SK-N-SH (cell line): ENCODE results near the gene RNF157. TPM values are rescaled to one million over a fixed set of nuclear protein-coding genes. Genes with fewer than 3 reads are reported as not detected.
A peak's percentile ranks its signal among the peaks of the same experiment; 100 is the strongest.

Experiments used
- CHD2 ChIP-seq: fragments of 150-350 bp; IDR thresholded peaks from 2 replicates; pipeline ENCODE4 v1.6.1; 2018; ENCODE audit warnings: low read length; ENCODE audit not compliant: partially characterized antibody
- CTCF ChIP-seq: fragments of 200-600 bp; sonication (generic); IDR thresholded peaks from 2 replicates; pipeline ENCODE4 v1.6.1; 2017; ENCODE audit warnings: antibody characterized with exemption, mild to moderate bottlenecking, moderate library complexity
- EP300 ChIP-seq, 2 experiments: IDR thresholded peaks; 2 replicates each; pipeline versions ENCODE4 v1.4.0 to v1.6.1; 2012; ENCODE audit warnings: borderline replicate concordance in 1 of 2, low read depth in 1 of 2, low read length in 1 of 2
- EZH2phosphoT487 ChIP-seq: fragments of 200-600 bp; sonication (generic); IDR thresholded peaks from 2 replicates; pipeline ENCODE4 v1.6.1; 2017; ENCODE audit warnings: low read depth, mixed run types, mild to moderate bottlenecking, antibody characterized with exemption, moderate library complexity, borderline replicate concordance
- FOSL2 ChIP-seq: IDR thresholded peaks from 2 replicates; pipeline ENCODE4 v1.4.0; 2012; ENCODE audit warnings: low read depth, mild to moderate bottlenecking, moderate library complexity, borderline replicate concordance
- GABPA ChIP-seq: IDR thresholded peaks from 2 replicates; pipeline ENCODE4 v1.4.0; 2012; ENCODE audit warnings: low read depth, mild to moderate bottlenecking
- GATA2 ChIP-seq: sonication (generic); formaldehyde crosslinking; IDR thresholded peaks from 2 replicates; pipeline ENCODE4 v1.5.0; 2020; ENCODE audit warnings: mild to moderate bottlenecking, missing genetic modification reagents
- JUND ChIP-seq: IDR thresholded peaks from 2 replicates; pipeline ENCODE4 v1.4.0; 2012
- MEF2A ChIP-seq: IDR thresholded peaks from 2 replicates; pipeline ENCODE4 v1.4.0; 2012; ENCODE audit warnings: low read depth, borderline replicate concordance
- MXI1 ChIP-seq: IDR thresholded peaks from 2 replicates; pipeline ENCODE4 v1.6.1; 2012; ENCODE audit warnings: mild to moderate bottlenecking, low read depth, low read length, improper control_type of control experiment
- NFIC ChIP-seq: IDR thresholded peaks from 2 replicates; pipeline ENCODE4 v1.4.0; 2012; ENCODE audit warnings: borderline replicate concordance
- PBX3 ChIP-seq: IDR thresholded peaks from 2 replicates; pipeline ENCODE4; 2012
- RAD21 ChIP-seq: IDR thresholded peaks from 2 replicates; pipeline ENCODE4 v1.6.1; 2012; ENCODE audit warnings: mild to moderate bottlenecking, low read length
- RXRA ChIP-seq: IDR thresholded peaks from 2 replicates; pipeline ENCODE4 v1.4.0; 2012; ENCODE audit warnings: low read depth, mild to moderate bottlenecking, borderline replicate concordance
- SIN3A ChIP-seq: IDR thresholded peaks from 2 replicates; pipeline ENCODE4 v1.6.1; 2012; ENCODE audit warnings: low read depth, mild to moderate bottlenecking, low read length, moderate library complexity, borderline replicate concordance
- TAF1 ChIP-seq: IDR thresholded peaks from 2 replicates; pipeline ENCODE4 v1.6.1; 2012; ENCODE audit warnings: low read depth, mild to moderate bottlenecking, low read length, moderate library complexity, borderline replicate concordance
- TEAD4 ChIP-seq: IDR thresholded peaks from 2 replicates; pipeline ENCODE4 v1.4.0; 2012; ENCODE audit warnings: mild to moderate bottlenecking, borderline replicate concordance; ENCODE audit not compliant: insufficient read depth
- USF2 ChIP-seq: fragments of 150-350 bp; IDR thresholded peaks from 2 replicates; pipeline ENCODE4 v1.6.1; 2017; ENCODE audit warnings: antibody characterized with exemption, low read length, low read depth, borderline replicate concordance
- YY1 ChIP-seq: IDR thresholded peaks from 2 replicates; pipeline ENCODE4 v1.4.0; 2012; ENCODE audit warnings: low read depth, mild to moderate bottlenecking
- ZBTB33 ChIP-seq: IDR thresholded peaks from 2 replicates; pipeline ENCODE4 v1.4.0; 2012; ENCODE audit warnings: low read depth, borderline replicate concordance
- polyA plus RNA-seq, 3 experiments: library from polyadenylated mRNA; depleted of rRNA; stranded (reverse); fragments of >200 nt; gene quantifications; 2 replicates each; pipeline ENCODE4 v1.2.3, GENCODE V29; 2012

RNF157 gene
- polyA plus RNA-seq, 1 of the 3 experiments (the other 2 are of a cell fraction): 5.2 TPM

GRCh38 chr17:76204277-76204676 lies 36.0 kb downstream of the RNF157 start (continued):
- no peak for TF ChIP-seq ZBTB33
- TF ChIP-seq SIN3A: no peak
- TF ChIP-seq GABPA: no peak
- TF ChIP-seq RAD21: no peak
- TF ChIP-seq MXI1: no peak
- no peak for TF ChIP-seq USF2
- TF ChIP-seq RXRA: peak; percentile 75; the same call in 1 of the 2 replicates
- no peak for TF ChIP-seq CTCF
- TF ChIP-seq NFIC: no peak
- no peak for TF ChIP-seq MEF2A
- no peak for TF ChIP-seq CHD2
- no peak for TF ChIP-seq YY1
- no peak for TF ChIP-seq GATA2 (CRISPR knock-in tag)
- TF ChIP-seq TAF1: no peak
- no peak for TF ChIP-seq EP300 (IDR thresholded peaks at IDR 0.05; ENCODE audit: borderline replicate concordance in 1 of 2, low read depth in 1 of 2, low read length in 1 of 2)
- peak; percentile 95 for TF ChIP-seq FOSL2
- TF ChIP-seq EZH2phosphoT487: no peak
- TF ChIP-seq PBX3: peak; percentile 45
- TF ChIP-seq TEAD4: peak; percentile 62; the same call in 1 of the 2 replicates
- peak; percentile 89 for TF ChIP-seq JUND
- TF ChIP-seq, all 33 proteins: peak for 7
